NCI-H1105 treated with DMSO at 0.1 percent for 48 hours (cell line): Measurements from ENCODE around the gene SMAD6.

Experiments
- DNase-seq: peaks from one replicate; lab custom pipeline; 2025; lab: John Stamatoyannopoulos, UW

Gene SMAD6

GRCh38 chr15:66775127-66776105 lies 73.4 kb downstream of the SMAD6 start:
- no peak for DNase-seq

DNA sequence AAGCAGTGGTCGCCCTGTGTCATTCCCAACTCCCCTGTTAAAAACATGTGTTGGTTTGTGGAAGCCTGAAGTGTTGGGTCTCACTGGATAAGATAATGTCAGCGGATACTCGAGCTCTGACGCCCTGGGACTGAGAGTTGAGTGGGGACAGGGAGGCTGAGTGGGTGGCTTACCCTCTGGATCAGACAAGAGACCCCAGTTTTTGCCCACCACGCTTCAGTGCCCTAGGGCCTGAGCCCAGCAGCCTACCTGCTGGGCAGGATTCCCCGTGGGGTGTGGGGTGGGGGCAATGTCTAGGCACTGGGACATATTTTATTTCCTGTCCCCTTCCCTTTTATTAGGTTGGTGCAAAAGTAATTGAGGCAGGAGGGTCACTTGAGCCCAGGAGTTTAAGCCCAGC lies 75.0 kb downstream of the SMAD6 start:
- no peak for DNase-seq

GRCh38 chr15:66777596-66778313 lies 75.7 kb downstream of the SMAD6 start:
- no peak for DNase-seq

DNA sequence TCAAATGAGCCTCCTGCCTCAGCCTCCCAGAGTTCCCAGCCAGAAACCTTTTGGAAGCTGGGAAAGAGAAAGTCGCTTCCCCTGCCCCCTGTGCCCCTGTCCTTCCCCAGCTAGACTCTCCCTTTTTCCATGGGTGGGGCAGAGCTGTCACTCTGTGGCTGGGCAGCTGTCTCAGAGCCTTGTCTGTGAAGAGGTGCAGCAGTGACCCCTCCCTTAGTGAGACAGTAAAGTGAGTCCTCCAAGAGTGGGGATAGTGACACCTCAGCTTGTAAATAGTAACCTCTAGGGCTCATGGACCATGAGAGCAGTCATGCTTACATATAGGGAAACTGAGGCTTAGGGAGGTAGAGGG lies 76.3 kb downstream of the SMAD6 start:
- no peak for DNase-seq

- no peak for DNase-seq
These were observed 76.7 kb downstream of the SMAD6 start for GRCh38 chr15:66778716-66779115.

- DNase-seq, result no peak
These were observed 77.4 kb downstream of the SMAD6 start for GRCh38 chr15:66779331-66780009.

DNA sequence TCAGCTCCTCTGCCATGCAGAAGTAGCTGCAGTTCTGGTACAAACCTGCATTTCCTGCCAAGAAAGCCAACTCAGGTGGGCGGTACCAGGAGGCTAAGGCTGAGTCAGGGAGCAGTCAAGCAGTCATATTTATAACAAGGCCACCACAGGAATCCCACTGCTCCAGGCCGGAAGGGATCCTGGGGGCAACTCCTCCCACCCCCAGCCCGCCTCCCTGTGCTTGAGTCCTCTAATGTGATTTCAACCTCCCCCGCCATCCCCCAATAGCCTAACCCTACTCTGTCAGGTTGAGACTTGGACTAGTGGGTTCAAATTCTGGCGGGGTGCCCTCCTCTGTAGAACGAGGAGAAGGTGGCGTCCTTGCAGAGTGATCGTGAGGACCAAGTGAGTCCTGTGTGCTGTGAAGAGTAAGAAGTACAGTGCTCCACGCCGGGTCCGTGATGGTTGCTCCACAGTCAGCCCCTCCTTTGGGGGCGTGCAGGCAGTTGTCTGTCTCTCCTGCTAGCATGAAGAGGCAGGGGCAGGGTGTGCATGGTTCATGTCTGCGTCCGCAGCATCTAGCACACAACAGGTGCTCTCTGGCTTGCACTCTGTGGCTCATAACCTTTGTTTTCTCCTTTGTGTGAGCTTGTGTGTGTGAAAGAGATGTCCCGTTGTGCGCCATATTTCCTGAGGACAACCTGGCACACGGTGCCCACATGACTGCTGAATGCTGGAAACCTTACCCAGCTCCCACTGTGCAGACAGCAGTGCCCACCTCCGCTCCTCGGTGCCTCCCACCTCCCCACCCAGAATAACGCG lies 78.3 kb downstream of the SMAD6 start:
- DNase-seq, result no peak

DNA sequence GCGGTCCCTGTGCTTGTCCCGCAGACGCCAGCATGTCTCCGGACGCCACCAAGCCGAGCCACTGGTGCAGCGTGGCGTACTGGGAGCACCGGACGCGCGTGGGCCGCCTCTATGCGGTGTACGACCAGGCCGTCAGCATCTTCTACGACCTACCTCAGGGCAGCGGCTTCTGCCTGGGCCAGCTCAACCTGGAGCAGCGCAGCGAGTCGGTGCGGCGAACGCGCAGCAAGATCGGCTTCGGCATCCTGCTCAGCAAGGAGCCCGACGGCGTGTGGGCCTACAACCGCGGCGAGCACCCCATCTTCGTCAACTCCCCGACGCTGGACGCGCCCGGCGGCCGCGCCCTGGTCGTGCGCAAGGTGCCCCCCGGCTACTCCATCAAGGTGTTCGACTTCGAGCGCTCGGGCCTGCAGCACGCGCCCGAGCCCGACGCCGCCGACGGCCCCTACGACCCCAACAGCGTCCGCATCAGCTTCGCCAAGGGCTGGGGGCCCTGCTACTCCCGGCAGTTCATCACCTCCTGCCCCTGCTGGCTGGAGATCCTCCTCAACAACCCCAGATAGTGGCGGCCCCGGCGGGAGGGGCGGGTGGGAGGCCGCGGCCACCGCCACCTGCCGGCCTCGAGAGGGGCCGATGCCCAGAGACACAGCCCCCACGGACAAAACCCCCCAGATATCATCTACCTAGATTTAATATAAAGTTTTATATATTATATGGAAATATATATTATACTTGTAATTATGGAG lies 79.1 kb downstream of the SMAD6 start:
- no peak for DNase-seq

GRCh38 chr15:66782785-66783184 lies 80.7 kb downstream of the SMAD6 start:
- DNase-seq, result no peak

- DNase-seq, result no peak
These were observed 81.3 kb downstream of the SMAD6 start for GRCh38 chr15:66783314-66783713.

- no peak for DNase-seq
These were observed 81.7 kb downstream of the SMAD6 start for GRCh38 chr15:66783725-66784124.

DNA sequence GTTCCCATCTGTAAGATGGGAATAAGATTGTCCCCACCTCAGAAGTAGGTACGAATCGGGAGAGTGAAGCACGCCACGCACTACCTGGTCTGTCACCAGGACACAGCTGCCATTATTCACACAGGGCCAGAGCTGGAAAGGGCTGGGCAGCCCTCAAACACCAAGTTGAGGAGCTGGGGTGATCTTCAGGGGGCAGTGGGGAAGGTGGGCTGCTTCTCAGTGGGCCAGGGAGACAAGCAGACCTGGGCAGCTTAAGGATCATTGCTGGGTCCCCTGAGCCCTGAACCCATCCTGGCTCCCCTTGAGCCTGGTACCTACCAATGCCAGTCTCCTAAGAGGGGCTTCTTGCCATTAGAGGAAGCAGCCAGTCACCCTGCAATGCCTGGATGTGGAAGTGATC lies 82.1 kb downstream of the SMAD6 start:
- DNase-seq, result no peak

- DNase-seq, result no peak
These were observed 83.6 kb downstream of the SMAD6 start for GRCh38 chr15:66785637-66786036.

GRCh38 chr15:66786222-66786621 lies 84.2 kb downstream of the SMAD6 start:
- DNase-seq, result no peak

DNA sequence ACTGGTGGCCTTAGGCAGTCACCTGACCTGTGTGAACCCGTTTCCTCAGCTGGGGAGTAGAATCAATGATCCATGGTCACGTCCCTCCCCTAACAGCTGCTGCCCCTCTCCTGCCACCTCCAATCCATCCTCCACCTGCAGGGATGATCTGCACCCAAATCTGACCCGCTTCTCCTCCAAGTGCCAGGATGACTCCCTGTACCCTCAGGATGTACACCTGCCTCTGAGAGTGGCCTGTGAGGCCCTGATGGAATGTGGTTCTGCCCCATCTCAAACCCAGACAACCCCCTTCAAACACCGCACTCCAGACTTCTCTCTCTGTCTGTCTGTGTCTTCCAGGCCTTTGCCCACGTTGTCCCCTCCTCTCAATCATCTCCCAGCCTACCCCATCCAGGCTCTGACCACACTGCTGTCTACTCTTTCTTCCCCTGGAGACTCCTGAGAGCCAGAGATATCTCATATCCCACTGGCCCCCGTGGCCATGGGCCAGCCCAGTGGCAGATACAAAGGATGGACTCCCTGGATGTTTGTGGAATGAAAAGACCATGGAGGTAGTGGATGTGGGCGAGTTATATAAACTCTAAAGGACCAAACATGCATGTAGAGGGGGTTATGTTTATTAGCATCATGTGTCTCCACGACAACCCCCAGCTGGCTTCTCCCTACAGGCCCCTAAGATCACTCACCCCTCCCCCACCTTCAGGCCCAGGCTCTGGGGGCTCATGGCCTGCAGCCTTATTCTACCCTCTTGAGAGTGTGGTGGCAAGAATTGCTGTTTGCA lies 84.9 kb downstream of the SMAD6 start:
- no peak for DNase-seq

DNA sequence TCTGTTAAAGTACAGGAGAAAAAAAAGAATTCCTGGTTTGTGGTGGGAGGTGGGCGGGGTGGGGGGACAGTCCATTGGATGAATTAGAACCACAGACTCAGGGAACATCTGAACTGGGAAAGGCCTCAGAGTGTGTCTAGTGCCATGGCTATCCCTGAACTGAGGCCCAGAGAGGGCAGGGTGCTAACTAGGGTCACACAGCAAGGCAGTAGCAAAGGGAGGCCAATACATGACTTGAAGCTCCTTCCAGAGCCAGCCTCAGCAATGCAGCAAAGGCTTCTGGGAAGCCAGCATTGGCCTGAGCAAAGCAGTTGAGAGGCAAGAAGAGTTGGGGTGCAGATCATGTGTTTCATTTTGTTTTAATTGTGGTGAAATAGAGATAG lies 85.4 kb downstream of the SMAD6 start:
- no peak for DNase-seq

DNA sequence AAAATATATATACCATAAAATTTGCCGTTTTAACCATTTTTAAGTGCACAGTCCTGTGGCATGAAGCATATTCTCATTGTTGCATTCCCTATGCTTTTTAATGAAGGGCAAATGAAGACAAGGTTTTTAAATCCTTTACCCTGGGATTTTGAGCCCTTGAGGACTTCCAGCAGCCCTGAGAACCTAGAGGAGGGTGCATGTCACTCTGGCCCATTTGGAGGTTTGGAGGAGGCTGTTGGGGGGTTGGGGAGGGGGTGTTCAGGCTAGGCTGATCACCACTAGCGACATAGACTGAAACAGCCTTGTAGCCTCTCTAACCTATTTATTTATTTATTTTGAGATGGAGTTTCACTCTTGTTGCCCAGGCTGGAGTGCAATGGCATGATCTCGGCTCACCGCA lies 86.0 kb downstream of the SMAD6 start:
- no peak for DNase-seq

GRCh38 chr15:66789029-66790025 lies 87.3 kb downstream of the SMAD6 start:
- DNase-seq, result no peak

DNA sequence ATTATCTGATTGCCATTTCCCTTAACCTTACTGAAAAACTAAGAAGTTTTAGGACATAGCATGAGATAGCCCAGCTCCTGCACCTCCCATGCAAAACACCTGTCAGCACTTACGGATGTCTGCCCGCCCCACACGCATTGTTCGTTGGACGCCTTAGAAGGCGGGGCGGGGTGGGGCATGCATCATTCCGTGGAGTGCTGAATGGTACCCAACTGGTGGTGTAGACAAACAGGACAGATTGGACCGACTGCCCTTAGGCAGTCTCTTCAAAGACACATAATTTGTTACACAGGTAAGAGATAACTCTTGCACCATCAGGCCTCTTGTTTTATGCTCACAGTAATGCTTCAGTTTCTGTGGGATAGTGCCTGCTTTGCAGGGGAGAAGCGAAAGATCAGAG lies 93.8 kb downstream of the SMAD6 start:
- DNase-seq, result no peak
